NB4 (cell line): ENCODE results near the gene C6orf89.

Experiments
- DNase-seq: peaks from one replicate; pipeline ENCODE4 v3.0.0; 2010; ENCODE audit warnings: low read depth
- H3K4me3 ChIP-seq: one replicate; pipeline ENCODE4 v1.5.1; 2011; ENCODE audit warnings: mild to moderate bottlenecking, low read depth, low read length, moderate library complexity
- CTCF ChIP-seq: IDR thresholded peaks from one replicate; pipeline ENCODE4 v1.5.1; 2012; ENCODE audit warnings: low read depth, low read length
- MAX ChIP-seq: IDR thresholded peaks from 2 replicates; pipeline ENCODE4 v1.6.1; 2011; ENCODE audit warnings: low read depth, low read length
- MYC ChIP-seq: IDR thresholded peaks from 2 replicates; pipeline ENCODE4 v1.6.1; 2011; ENCODE audit warnings: low read depth, low read length
- POLR2A ChIP-seq: IDR thresholded peaks from 2 replicates; pipeline ENCODE4 v1.6.1; 2011; ENCODE audit warnings: mild to moderate bottlenecking; ENCODE audit not compliant: insufficient read length; ENCODE audit errors: extremely low read depth

The C6orf89 gene

GRCh38 chr6:36904114-36904513 is 18.4 kb downstream of the C6orf89 start:
- no peak for TF ChIP-seq MAX
- TF ChIP-seq CTCF, result no peak
- TF ChIP-seq MYC, result no peak
- no peak for TF ChIP-seq POLR2A
- no peak for DNase-seq
- no peak overlapping the region for H3K4me3 ChIP-seq

GRCh38 chr6:36904851-36905393 is 19.2 kb downstream of the C6orf89 start:
- TF ChIP-seq MYC (no peak), MAX (no peak)
- H3K4me3 ChIP-seq, result no peak overlapping the region
- no peak for DNase-seq

- no peak overlapping the region for H3K4me3 ChIP-seq
- TF ChIP-seq POLR2A (no peak), MYC (no peak), CTCF (no peak), MAX (no peak)
- DNase-seq, result no peak
Observed at GRCh38 chr6:36906539-36907325, 21.0 kb downstream of the C6orf89 start.

- no peak for DNase-seq
Observed at GRCh38 chr6:36907781-36908180, 22.0 kb downstream of the C6orf89 start.

GRCh38 chr6:36908747-36909146 is 23.0 kb downstream of the C6orf89 start:
- DNase-seq, result no peak

More at GRCh38 chr6:36907781-36908180, 22.0 kb downstream of the C6orf89 start:
- TF ChIP-seq MAX (no peak), MYC (no peak), POLR2A (no peak)
- no peak overlapping the region for H3K4me3 ChIP-seq

GRCh38 chr6:36912030-36912454 is 26.3 kb downstream of the C6orf89 start:
- H3K4me3 ChIP-seq, result no peak overlapping the region
- peak; percentile 68 for DNase-seq
- TF ChIP-seq MAX (no peak), CTCF (no peak), POLR2A (no peak), MYC (no peak)

More at GRCh38 chr6:36908747-36909146, 23.0 kb downstream of the C6orf89 start:
- H3K4me3 ChIP-seq, result no peak overlapping the region
- TF ChIP-seq POLR2A (no peak), MYC (no peak)

- H3K4me3 ChIP-seq, result no peak overlapping the region
- TF ChIP-seq CTCF (no peak), MAX (no peak), POLR2A (no peak), MYC (no peak)
Observed at GRCh38 chr6:36912586-36912985, 26.8 kb downstream of the C6orf89 start.

More at GRCh38 chr6:36912586-36912985, 26.8 kb downstream of the C6orf89 start:
- DNase-seq, result no peak
